ENCODE results near the gene EPS8L3.

The EPS8L3 gene

GRCh38 chr1:109728870-109729269 is 34.9 kb downstream of the EPS8L3 start:
- Histone ChIP-seq H3K27ac (no peak overlapping the region), H3K36me3 (replicated peaks) (no peaks in the 10 kb centered on the region), H3K4me3 (ENCODE audit: low read depth, low read length) (no peak overlapping the region), H3K27me3 (replicated peaks) (no peaks in the 10 kb centered on the region)
- in situ Hi-C loops (cut with HindIII; ENCODE audit: low pct_ligation_motif_present, low sequenced_read_pairs) = no loop called here
- TF ChIP-seq CTCF (IDR thresholded peaks at IDR 0.05; ENCODE audit: low read depth, low read length, missing control alignments) = no peak
- DNase-seq = no peak

- H3K27ac ChIP-seq = no peak overlapping the region
- no peaks in the 10 kb centered on the region for H3K36me3 ChIP-seq (replicated peaks)
- no peak overlapping the region for H3K4me3 ChIP-seq (ENCODE audit: low read depth, low read length)
- in situ Hi-C loops (cut with HindIII; ENCODE audit: low pct_ligation_motif_present, low sequenced_read_pairs) = no loop called here
- no peaks in the 10 kb centered on the region for H3K27me3 ChIP-seq (replicated peaks)
- TF ChIP-seq CTCF (IDR thresholded peaks at IDR 0.05; ENCODE audit: low read depth, low read length, missing control alignments) = no peak
- DNase-seq = no peak
Observed at GRCh38 chr1:109726728-109727373, 36.9 kb downstream of the EPS8L3 start.

- H3K27ac ChIP-seq = no peak overlapping the region
- in situ Hi-C loops (cut with HindIII; ENCODE audit: low pct_ligation_motif_present, low sequenced_read_pairs) = no loop called here
- no peak for DNase-seq
- no peaks in the 10 kb centered on the region for H3K36me3 ChIP-seq (replicated peaks)
- TF ChIP-seq CTCF (IDR thresholded peaks at IDR 0.05; ENCODE audit: low read depth, low read length, missing control alignments) = no peak
- H3K4me3 ChIP-seq (ENCODE audit: low read depth, low read length) = no peak overlapping the region
- no peaks in the 10 kb centered on the region for H3K27me3 ChIP-seq (replicated peaks)
Observed at GRCh38 chr1:109726007-109726406, 37.7 kb downstream of the EPS8L3 start.

GRCh38 chr1:109725510-109725909 is 38.2 kb downstream of the EPS8L3 start:
- H3K4me3 ChIP-seq (ENCODE audit: low read depth, low read length) = no peak overlapping the region
- DNase-seq = no peak
- no peaks in the 10 kb centered on the region for H3K36me3 ChIP-seq (replicated peaks)
- H3K27me3 ChIP-seq (replicated peaks) = no peaks in the 10 kb centered on the region
- no peak overlapping the region for H3K27ac ChIP-seq
- no peak for TF ChIP-seq CTCF (IDR thresholded peaks at IDR 0.05; ENCODE audit: low read depth, low read length, missing control alignments)
- in situ Hi-C loops (cut with HindIII; ENCODE audit: low pct_ligation_motif_present, low sequenced_read_pairs) = no loop called here

- no peak for DNase-seq
- Histone ChIP-seq H3K27ac (no peak overlapping the region), H3K27me3 (replicated peaks) (no peaks in the 10 kb centered on the region), H3K4me3 (ENCODE audit: low read depth, low read length) (no peak overlapping the region), H3K36me3 (replicated peaks) (no peaks in the 10 kb centered on the region)
- TF ChIP-seq CTCF (IDR thresholded peaks at IDR 0.05; ENCODE audit: low read depth, low read length, missing control alignments) = no peak
- in situ Hi-C loops (cut with HindIII; ENCODE audit: low pct_ligation_motif_present, low sequenced_read_pairs) = no loop called here
Observed at GRCh38 chr1:109724933-109725332, 38.8 kb downstream of the EPS8L3 start.

Data from brain microvascular endothelial cell (primary cell).